GM12878 (cell line): Measurements from ENCODE around the gene SLC22A7. TPM values are rescaled to one million over a fixed set of nuclear protein-coding genes. Genes with fewer than 3 reads are reported as not detected.

ENCODE experiments used
- ATAC-seq: fragments of 200-7000 bp; cut with Tn5 transposase; 3 replicates; pipeline ENCODE4 v1.9.1; 2020; ENCODE audit warnings: mild to moderate bottlenecking, moderate library complexity
- BruUV-seq: library from RNA; stranded (reverse); fragments of 400-500 nt; replicated peaks from 2 replicates; lab custom pipeline; 2021; lab: Mats Ljungman, UMichigan
- CTCF ChIA-PET: fragments of 300-600 bp; sonication (Branson Sonifier 250); formaldehyde crosslinking; extraction: SDS; loops from one replicate; lab custom pipeline; 2021; ENCODE audit warnings: inconsistent platforms; lab: Yijun Ruan, JAX
- POLR2A ChIA-PET: fragments of 350-600 bp; formaldehyde crosslinking; extraction: SDS; loops from one replicate; lab custom pipeline; 2021; ENCODE audit warnings: inconsistent platforms; lab: Charles Lee
- RAD21 ChIA-PET: fragments of 300-600 bp; sonication (Branson Sonifier 250); formaldehyde crosslinking; loops from one replicate; lab custom pipeline; 2023; ENCODE audit warnings: antibody characterized with exemption; ENCODE audit not compliant: unreplicated experiment; lab: Charles Lee
- SMC1A ChIA-PET: fragments of 300-600 bp; sonication (Branson Sonifier 250); formaldehyde crosslinking; loops from one replicate; lab custom pipeline; 2023; ENCODE audit not compliant: unreplicated experiment, uncharacterized antibody; lab: Charles Lee
- DNase-seq: peaks from one replicate; pipeline ENCODE4 v3.0.0-alpha.2; 2011; ENCODE audit warnings: low read depth, low spot score
- FAIRE-seq: peaks from 3 replicates; lab custom pipeline; 2011; peaks lifted over from hg19 to GRCh38; lab: Jason Lieb, UNC
- H2AFZ ChIP-seq: 2 replicates; pipeline ENCODE4 v1.6.0; 2011; ENCODE audit warnings: low read depth, low read length, control low read depth; ENCODE audit not compliant: control insufficient read depth
- H3K27ac ChIP-seq: 2 replicates; pipeline ENCODE4 v1.5.1; 2011; ENCODE audit warnings: control low read depth; ENCODE audit not compliant: control insufficient read depth, insufficient read depth
- H3K27me3 ChIP-seq, 2 experiments: replicated peaks in 1 of 2; 2 replicates each; pipeline versions ENCODE4 v1.6.0 to v1.6.1; 2011; ENCODE audit warnings: low read length in 1 of 2; ENCODE audit not compliant: control insufficient read depth in 2 of 2, insufficient read depth in 2 of 2
- H3K36me3 ChIP-seq, 2 experiments: 2 replicates each; pipeline ENCODE4 v1.5.1; 2011; ENCODE audit warnings: low read length in 1 of 2; ENCODE audit not compliant: control insufficient read depth in 2 of 2, insufficient read depth in 2 of 2
- H3K4me1 ChIP-seq: 2 replicates; pipeline ENCODE4 v1.6.1; 2011; ENCODE audit warnings: mild to moderate bottlenecking, low read length, moderate library complexity, mixed read lengths; ENCODE audit not compliant: control insufficient read depth, insufficient read depth
- H3K4me2 ChIP-seq: 2 replicates; pipeline ENCODE4 v1.6.0; 2011; ENCODE audit warnings: control low read depth; ENCODE audit not compliant: control insufficient read depth, insufficient read depth
- H3K4me3 ChIP-seq: fragments of 200-600 bp; sonication (generic); 2 replicates; pipeline ENCODE4 v1.5.1; 2016
- H3K79me2 ChIP-seq: 2 replicates; pipeline ENCODE4 v1.6.0; 2011; ENCODE audit warnings: low read length; ENCODE audit not compliant: control insufficient read depth, insufficient read depth
- H3K9ac ChIP-seq: 2 replicates; pipeline ENCODE4 v1.8.0; 2011; ENCODE audit warnings: low read length, control low read depth, mixed read lengths; ENCODE audit not compliant: control insufficient read depth, insufficient read depth
- H3K9me3 ChIP-seq: replicated peaks from 3 replicates; pipeline ENCODE4 v1.5.1; 2011; ENCODE audit warnings: mild to moderate bottlenecking, low read length; ENCODE audit not compliant: control insufficient read depth, insufficient read depth
- H4K20me1 ChIP-seq: 2 replicates; pipeline ENCODE4 v1.6.0; 2011; ENCODE audit not compliant: control insufficient read depth, insufficient read depth
- CBX5 ChIP-seq: sonication (generic); IDR thresholded peaks from 2 replicates; pipeline ENCODE4 v1.6.1; 2016; ENCODE audit warnings: low read depth, moderate library complexity, mild to moderate bottlenecking, inconsistent platforms
- CEBPB ChIP-seq, 2 experiments: fragments of 150-350 bp in 1 of 2; IDR thresholded peaks; 2 replicates each; pipeline ENCODE4 v1.6.1; 2012 to 2014; ENCODE audit warnings: low read depth in 2 of 2, low read length in 2 of 2, borderline replicate concordance in 1 of 2, inconsistent platforms in 1 of 2
- CEBPZ ChIP-seq: fragments of 150-350 bp; IDR thresholded peaks from 2 replicates; pipeline ENCODE4 v1.6.1; 2016; ENCODE audit warnings: low read depth, low read length
- E2F8 ChIP-seq: fragments of 450-650 bp; IDR thresholded peaks from 2 replicates; pipeline ENCODE4 v1.6.1; 2018; ENCODE audit warnings: mild to moderate bottlenecking, low read depth, moderate library complexity; ENCODE audit not compliant: partially characterized antibody
- MEF2A ChIP-seq: IDR thresholded peaks from 2 replicates; pipeline ENCODE4 v1.6.1; 2011; ENCODE audit warnings: low read depth, mild to moderate bottlenecking, low read length, moderate library complexity; ENCODE audit not compliant: insufficient read depth
- MTA3 ChIP-seq: IDR thresholded peaks from 2 replicates; pipeline ENCODE4 v1.6.1; 2012; ENCODE audit warnings: low read length, inconsistent platforms, borderline replicate concordance
- PAX5 ChIP-seq: IDR thresholded peaks from 2 replicates; pipeline ENCODE4 v1.6.1; 2011; ENCODE audit warnings: low read depth, low read length, borderline replicate concordance
- PBX3 ChIP-seq: IDR thresholded peaks from 2 replicates; pipeline ENCODE4 v1.6.1; 2011; ENCODE audit warnings: mild to moderate bottlenecking, low read depth, low read length, moderate library complexity; ENCODE audit not compliant: insufficient replicate concordance
- SREBF2 ChIP-seq: IDR thresholded peaks from 2 replicates; pipeline ENCODE4 v1.6.1; 2012; ENCODE audit warnings: mild to moderate bottlenecking, low read length
- WGBS: methylation state at CpG from one replicate; pipeline ENCODE4 v1.1.6; 2016; ENCODE audit warnings: low lambda C conversion rate; ENCODE audit not compliant: insufficient replicate concordance, insufficient coverage; ENCODE audit errors: missing lambda C conversion rate; 5-methylcytosine and 5-hydroxymethylcytosine counted together
- in situ Hi-C: fragments of 300-500 bp; cut with MboI; formaldehyde crosslinking; loops from 9 replicates; pipeline ENCODE4 v1.14.3; 2018; ENCODE audit warnings: mixed read lengths
- intact Hi-C: fragments of 100-400 bp; cut with micrococcal nuclease; formaldehyde crosslinking; loops from one replicate; pipeline ENCODE4 v1.14.2; 2022; ENCODE audit not compliant: unreplicated experiment
- polyA plus RNA-seq, 11 experiments: library from polyadenylated mRNA; depleted of rRNA in 4 of 11; unstranded in 6 of 11; stranded (reverse) in 5 of 11; fragments of >200 nt; fragmentation: Nextera tagmentation in 4 of 11; fragmentation: Illumina TruSeq in 1 of 11; extraction: Ambion mirVana in 4 of 11; extraction: Trizol in 1 of 11; gene quantifications; 1 replicate in 1 of 11; 2 replicates in 10 of 11; pipeline versions ENCODE4 v1.2.1 to v1.2.3, GENCODE V29; 2011 to 2016; ENCODE audit warnings: inconsistent platforms in 2 of 11, missing spikeins in 2 of 11, low read depth in 1 of 11
- total RNA-seq, 4 experiments: library from RNA; depleted of rRNA in 3 of 4; stranded (reverse); fragments of >200 nt in 3 of 4; fragmentation: Illumina TruSeq in 1 of 4; extraction: Trizol in 1 of 4; gene quantifications; 2 replicates each; pipeline versions ENCODE4 v1.2.1 to v1.2.3, GENCODE V29; 2013 to 2021

SLC22A7 gene
- total and polyA plus RNA-seq, 10 of the 15 experiments (the other 5 are each of a cell fraction or from before 2014, with no cell fraction given): 0.08 to 0.31 TPM; not detected in 8

- no peak overlapping the region for H3K4me3 ChIP-seq
- H3K79me2 ChIP-seq: no peaks in the 10 kb centered on the region
- no peak for DNase-seq
- no TSS peak for BruUV-seq
- no peak for FAIRE-seq
- no peak overlapping the region for H3K9ac ChIP-seq
- no peak for ATAC-seq
- RAD21 ChIA-PET: no interaction called here
- no peak for TF ChIP-seq MEF2A
- TF ChIP-seq PAX5: no peak
- TF ChIP-seq E2F8: no peak
- POLR2A ChIA-PET: interaction anchor here (0.7 kb wide), 1 partner anchor 11 kb away, joined by 3 read pairs; no protein-coding TSS in a partner anchor
- no peak overlapping the region for H3K27ac ChIP-seq
- in situ Hi-C loops: no loop called here
- no peaks in the 10 kb centered on the region for H3K4me1 ChIP-seq
- no peaks in the 10 kb centered on the region for H3K27me3 ChIP-seq
- H2AFZ ChIP-seq: no peak overlapping the region
- intact Hi-C loops: no loop called here
- SMC1A ChIA-PET: no interaction called here
- no peak overlapping the region for H3K4me2 ChIP-seq
- no peaks in the 10 kb centered on the region for H4K20me1 ChIP-seq
- no peaks in the 10 kb centered on the region for H3K36me3 ChIP-seq
- WGBS: 46% methylated on average over 2 of the region's 2 CpGs
- CTCF ChIA-PET: interaction anchor here (1.0 kb wide), 1 partner anchor 56 kb away, joined by 3 read pairs; no protein-coding TSS in a partner anchor
- no peaks in the 10 kb centered on the region for H3K9me3 ChIP-seq
These were observed 6.8 kb downstream of the SLC22A7 start for GRCh38 chr6:43304882-43305281.

- ChIA-PET POLR2A (no interaction called here), RAD21 (interaction anchor here (3.1 to 3.7 kb wide), 3 partner anchors 30 to 92 kb away, joined by 18 to 48 read pairs (median 19); no protein-coding TSS in a partner anchor), SMC1A (no interaction called here), CTCF (interaction anchor here (1.5 to 3.9 kb wide), 3 partner anchors 16 to 91 kb away, joined by 4 to 29 read pairs (median 28); no protein-coding TSS in a partner anchor)
- Histone ChIP-seq H2AFZ (no peak overlapping the region), H3K27ac (no peak overlapping the region), H3K79me2 (no peaks in the 10 kb centered on the region), H3K27me3 (no peaks in the 10 kb centered on the region), H3K4me3 (no peak overlapping the region), H3K9me3 (no peaks in the 10 kb centered on the region), H3K4me1 (peaks cover 3% of the 10 kb centered on the region; the same call in 1 of the 2 replicates), H3K4me2 (no peak overlapping the region), H3K9ac (no peak overlapping the region), H4K20me1 (no peaks in the 10 kb centered on the region), H3K36me3 (no peaks in the 10 kb centered on the region)
- in situ Hi-C loops (no loop called here), intact Hi-C loops (no loop called here)
- DNase-seq (no peak), ATAC-seq (no peak), FAIRE-seq (no peak)
- WGBS: 94% methylated on average over 7 of the region's 7 CpGs
- no TSS peak for BruUV-seq
- TF ChIP-seq CBX5 (no peak), CEBPB (IDR thresholded peaks at IDR 0.05; ENCODE audit: borderline replicate concordance in 1 of 2, low read depth in 2 of 2, low read length in 2 of 2) (no peak), CEBPZ (no peak), MTA3 (no peak), SREBF2 (no peak), PBX3 (no peak)
These were observed 8.0 kb downstream of the SLC22A7 start for GRCh38 chr6:43306086-43306485.
